Smooth muscle cell (in vitro differentiated cells): ENCODE measurements around the gene LARGE2. TPM values are rescaled to one million over a fixed set of nuclear protein-coding genes. Genes with fewer than 3 reads are reported as not detected.

Experiments
- DNase-seq: peaks from one replicate; lab custom pipeline; 2025; ENCODE audit not compliant: unreplicated experiment; lab: John Stamatoyannopoulos, UW
- H2AFZ ChIP-seq: fragments of 200-600 bp; sonication (generic); 2 replicates; pipeline ENCODE4 v1.6.0; 2016; ENCODE audit warnings: antibody characterized with exemption, low read depth, mild to moderate bottlenecking
- H3F3A ChIP-seq: fragments of 200-600 bp; sonication (generic); 2 replicates; pipeline ENCODE4 v1.6.0; 2017; ENCODE audit warnings: antibody characterized with exemption, low read depth
- H3K27ac ChIP-seq: fragments of 200-600 bp; sonication (generic); 2 replicates; pipeline ENCODE4 v1.5.1; 2016; ENCODE audit warnings: low read depth, mild to moderate bottlenecking
- H3K27me3 ChIP-seq: fragments of 200-600 bp; sonication (generic); 2 replicates; pipeline ENCODE4 v1.6.1; 2016; ENCODE audit warnings: low read depth, mild to moderate bottlenecking
- H3K36me3 ChIP-seq: fragments of 200-600 bp; sonication (generic); 2 replicates; pipeline ENCODE4 v1.5.1; 2016; ENCODE audit warnings: low read depth
- H3K4me1 ChIP-seq: fragments of 200-600 bp; sonication (generic); 2 replicates; pipeline ENCODE4 v1.5.1; 2016; ENCODE audit warnings: low read depth
- H3K4me2 ChIP-seq: fragments of 200-600 bp; sonication (generic); 2 replicates; pipeline ENCODE4 v1.6.0; 2016; ENCODE audit warnings: mild to moderate bottlenecking
- H3K4me3 ChIP-seq: fragments of 200-600 bp; sonication (generic); 2 replicates; pipeline ENCODE4 v1.5.1; 2016; ENCODE audit warnings: mild to moderate bottlenecking
- H3K79me2 ChIP-seq: fragments of 200-600 bp; sonication (generic); 2 replicates; pipeline ENCODE4 v1.6.0; 2016; ENCODE audit warnings: low read depth, mild to moderate bottlenecking
- H3K9ac ChIP-seq: fragments of 200-600 bp; sonication (generic); 2 replicates; pipeline ENCODE4 v1.6.0; 2016; ENCODE audit warnings: low read depth
- H3K9me3 ChIP-seq: fragments of 200-600 bp; sonication (generic); replicated peaks from 2 replicates; pipeline ENCODE4 v1.5.1; 2016; ENCODE audit warnings: low read depth
- H4K20me1 ChIP-seq: fragments of 200-600 bp; sonication (generic); 2 replicates; pipeline ENCODE4 v1.6.0; 2016; ENCODE audit warnings: low read depth
- CTCF ChIP-seq: fragments of 200-600 bp; sonication (generic); IDR thresholded peaks from 2 replicates; pipeline ENCODE4 v1.5.1; 2017; ENCODE audit warnings: borderline replicate concordance, mild to moderate bottlenecking, antibody characterized with exemption; ENCODE audit not compliant: insufficient read depth, poor library complexity, severe bottlenecking
- WGBS: methylation state at CpG from one replicate; pipeline ENCODE4 v1.1.7; 2016; ENCODE audit warnings: low lambda C conversion rate; 5-methylcytosine and 5-hydroxymethylcytosine counted together
- polyA plus RNA-seq: library from polyadenylated mRNA; unstranded; fragments of >200 nt; fragmentation: Nextera tagmentation; extraction: Ambion mirVana; gene quantifications from 2 replicates; pipeline ENCODE4 v1.2.1, GENCODE V29; 2016
- total RNA-seq: library from RNA; depleted of rRNA; stranded (reverse); fragments of >200 nt; gene quantifications from 2 replicates; pipeline ENCODE4 v1.2.3, GENCODE V29; 2014

The LARGE2 gene
- total and polyA plus RNA-seq, 2 experiments from 2014 or later = 0.40 to 0.46 TPM

GRCh38 chr11:45909594-45910475 lies 12.6 kb upstream of the LARGE2 start:
- Histone ChIP-seq H3K9ac (no peak overlapping the region), H3K27me3 (no peaks in the 10 kb centered on the region), H3K4me2 (no peak overlapping the region), H3K9me3 (no peaks in the 10 kb centered on the region), H3K27ac (no peak overlapping the region), H3K79me2 (no peaks in the 10 kb centered on the region), H3K36me3 (no peaks in the 10 kb centered on the region), H4K20me1 (no peaks in the 10 kb centered on the region), H3K4me3 (no peak overlapping the region), H3F3A (no peaks in the 10 kb centered on the region), H2AFZ (no peak overlapping the region), H3K4me1 (no peaks in the 10 kb centered on the region)
- WGBS = 92% methylated on average over 31 of the region's 32 CpGs
- DNase-seq = no peak
- no peak for TF ChIP-seq CTCF

GRCh38 chr11:45910623-45911022 lies 11.8 kb upstream of the LARGE2 start:
- no peaks in the 10 kb centered on the region for H3F3A ChIP-seq
- no peaks in the 10 kb centered on the region for H3K4me1 ChIP-seq
- no peak overlapping the region for H3K4me3 ChIP-seq
- no peak overlapping the region for H3K4me2 ChIP-seq
- H3K27me3 ChIP-seq = no peaks in the 10 kb centered on the region
- H3K79me2 ChIP-seq = no peaks in the 10 kb centered on the region
- H3K9ac ChIP-seq = no peak overlapping the region
- no peak overlapping the region for H2AFZ ChIP-seq
- 94% methylated on average over 9 of the region's 9 CpGs for WGBS
- no peaks in the 10 kb centered on the region for H3K9me3 ChIP-seq
- no peaks in the 10 kb centered on the region for H4K20me1 ChIP-seq
- no peak for TF ChIP-seq CTCF
- no peaks in the 10 kb centered on the region for H3K36me3 ChIP-seq
- no peak for DNase-seq
- no peak overlapping the region for H3K27ac ChIP-seq

GRCh38 chr11:45913514-45913913 lies 8.9 kb upstream of the LARGE2 start:
- no peaks in the 10 kb centered on the region for H3K36me3 ChIP-seq
- no peak overlapping the region for H3K27ac ChIP-seq
- no peak overlapping the region for H3K4me3 ChIP-seq
- DNase-seq = no peak
- H3K9ac ChIP-seq = no peak overlapping the region
- WGBS = 98% methylated on average over 19 of the region's 19 CpGs
- H2AFZ ChIP-seq = no peak overlapping the region
- no peak for TF ChIP-seq CTCF
- peaks cover 8% of the 10 kb centered on the region for H3K79me2 ChIP-seq
- H3F3A ChIP-seq = no peaks in the 10 kb centered on the region
- peaks cover 4% of the 10 kb centered on the region for H3K4me1 ChIP-seq
- no peaks in the 10 kb centered on the region for H3K27me3 ChIP-seq
- no peaks in the 10 kb centered on the region for H4K20me1 ChIP-seq
- H3K4me2 ChIP-seq = no peak overlapping the region
- H3K9me3 ChIP-seq = no peaks in the 10 kb centered on the region
